Measurements from ENCODE around the gene VIT.

The VIT gene

GRCh38 chr2:36859366-36859792 lies 162.9 kb downstream of the VIT start:
- no peak for DNase-seq (ENCODE audit: low read depth)

- DNase-seq (ENCODE audit: low read depth): no peak
Measured at GRCh38 chr2:36861896-36862295, 165.4 kb downstream of the VIT start.

Data from activated T-helper 9 cell treated with anti-CD3 and anti-CD28 coated beads, Interleukin-2, amount 50 U/mL, for 16 hours (primary cell).